ENCODE measurements around the gene FAM9A. TPM values are rescaled to one million over a fixed set of nuclear protein-coding genes. Genes with fewer than 3 reads are reported as not detected.

The FAM9A gene
- total and polyA plus RNA-seq, 9 of the 15 experiments (the other 6 are each of a cell fraction or from before 2014, with no cell fraction given), result 0.07 TPM; not detected in 8

GRCh38 chrX:8848911-8849310 is 47.7 kb upstream of the FAM9A start:
- no peak overlapping the region for H3K4me2 ChIP-seq (ENCODE audit: insufficient read depth, low read length)
- no peaks in the 10 kb centered on the region for H3K36me3 ChIP-seq (ENCODE audit: control insufficient read depth, insufficient read depth, low read length)
- H3K4me1 ChIP-seq (replicated peaks in 1 of 2; ENCODE audit: control insufficient read depth in 2 of 2, insufficient read depth in 2 of 2, low read length in 2 of 2), result no peaks in the 10 kb centered on the region
- no peaks in the 10 kb centered on the region for H3K9me3 ChIP-seq (replicated peaks; ENCODE audit: control insufficient read depth, insufficient read depth, low read depth, low read length)
- H3K27me3 ChIP-seq (ENCODE audit: control insufficient read depth in 2 of 2, insufficient read depth in 2 of 2, low read length in 2 of 2), result no peaks in the 10 kb centered on the region; a peak in 1 of 5 replicates
- intact Hi-C loops (cut with micrococcal nuclease) (no loop called here), in situ Hi-C loops (cut with MboI) (no loop called here)
- POLR2A ChIA-PET, result no interaction called here
- no peak overlapping the region for H3K4me3 ChIP-seq
- no peaks in the 10 kb centered on the region for H3K79me2 ChIP-seq (ENCODE audit: control insufficient read depth, insufficient read depth, low read length)
- no peaks in the 10 kb centered on the region for H3K9me1 ChIP-seq (ENCODE audit: control insufficient read depth, insufficient read depth, low read length)
- no TSS peak for BruUV-seq (replicated peaks)
- H3K27ac ChIP-seq (ENCODE audit: extremely low read depth, low read depth, low read length), result no peak overlapping the region
- FAIRE-seq (no peak), DNase-seq (ENCODE audit: extremely low read depth in 1 of 4, low spot score in 3 of 4) (no peak), ATAC-seq (no peak)
- H2AFZ ChIP-seq (ENCODE audit: low read depth, low read length), result no peak overlapping the region
- CTCF ChIA-PET (ENCODE audit: low intra/inter-chr PET ratio), result no interaction called here
- 0% methylated on average over 1 of the region's 3 CpGs for WGBS (ENCODE audit: insufficient coverage, low coverage, missing lambda C conversion rate)
- no peaks in the 10 kb centered on the region for H4K20me1 ChIP-seq (replicated peaks; ENCODE audit: control insufficient read depth, insufficient read depth, low read length)
- TF ChIP-seq GABPB2 (CRISPR knock-in tag; conservative IDR thresholded peaks at IDR 0.05), result no peak
- TF ChIP-seq ESRRA (IDR thresholded peaks at IDR 0.05; ENCODE audit: borderline replicate concordance, low read depth), result no peak
- TF ChIP-seq NFYB (IDR thresholded peaks at IDR 0.05; ENCODE audit: extremely low read depth, insufficient read length), result no peak
- no peak overlapping the region for H3K9ac ChIP-seq (ENCODE audit: insufficient read depth in 1 of 2, low read depth in 2 of 2, low read length in 2 of 2)

- ChIA-PET POLR2A (no interaction called here), CTCF (ENCODE audit: low intra/inter-chr PET ratio) (no interaction called here)
- H3K9ac ChIP-seq (ENCODE audit: insufficient read depth in 1 of 2, low read depth in 2 of 2, low read length in 2 of 2), result no peak overlapping the region
- no peaks in the 10 kb centered on the region for H3K4me1 ChIP-seq (replicated peaks in 1 of 2; ENCODE audit: control insufficient read depth in 2 of 2, insufficient read depth in 2 of 2, low read length in 2 of 2)
- no peaks in the 10 kb centered on the region for H3K9me1 ChIP-seq (ENCODE audit: control insufficient read depth, insufficient read depth, low read length)
- no peaks in the 10 kb centered on the region for H3K79me2 ChIP-seq (ENCODE audit: control insufficient read depth, insufficient read depth, low read length)
- FAIRE-seq (no peak), ATAC-seq (no peak), DNase-seq (ENCODE audit: extremely low read depth in 1 of 4, low spot score in 3 of 4) (no peak)
- H2AFZ ChIP-seq (ENCODE audit: low read depth, low read length), result no peak overlapping the region
- no peak for TF ChIP-seq ELF4 (CRISPR knock-in tag; IDR thresholded peaks at IDR 0.05)
- no peak for TF ChIP-seq ZKSCAN1 (IDR thresholded peaks at IDR 0.05; ENCODE audit: low read depth, low read length)
- TF ChIP-seq ETV1 (tag; conservative IDR thresholded peaks at IDR 0.05; ENCODE audit: low read depth), result no peak
- no peak for TF ChIP-seq CHD1 (IDR thresholded peaks at IDR 0.05; ENCODE audit: low read length)
- no peak for TF ChIP-seq EGR1 (conservative IDR thresholded peaks at IDR 0.05)
- no peak for TF ChIP-seq ZBTB17 (CRISPR knock-in tag; IDR thresholded peaks at IDR 0.05)
- TF ChIP-seq TCF15 (CRISPR knock-in tag; IDR thresholded peaks at IDR 0.05), result no peak
- TF ChIP-seq ZNF609 (CRISPR knock-in tag; IDR thresholded peaks at IDR 0.05; ENCODE audit: borderline replicate concordance), result no peak
- no peak for TF ChIP-seq TCF7 (IDR thresholded peaks at IDR 0.05; ENCODE audit: borderline replicate concordance)
- H3K9me3 ChIP-seq (replicated peaks; ENCODE audit: control insufficient read depth, insufficient read depth, low read depth, low read length), result no peaks in the 10 kb centered on the region
- H3K36me3 ChIP-seq (ENCODE audit: control insufficient read depth, insufficient read depth, low read length), result no peaks in the 10 kb centered on the region
- WGBS (ENCODE audit: insufficient coverage, low coverage, missing lambda C conversion rate), result 0% methylated on average over 2 of the region's 3 CpGs
- intact Hi-C loops (cut with micrococcal nuclease), result no loop called here
- H3K4me3 ChIP-seq, result no peak overlapping the region
- in situ Hi-C loops (cut with MboI), result no loop called here
- no peak overlapping the region for H3K4me2 ChIP-seq (ENCODE audit: insufficient read depth, low read length)
- H3K27ac ChIP-seq (ENCODE audit: extremely low read depth, low read depth, low read length), result no peak overlapping the region
- no peaks in the 10 kb centered on the region; a peak in 1 of 5 replicates for H3K27me3 ChIP-seq (ENCODE audit: control insufficient read depth in 2 of 2, insufficient read depth in 2 of 2, low read length in 2 of 2)
- H4K20me1 ChIP-seq (replicated peaks; ENCODE audit: control insufficient read depth, insufficient read depth, low read length), result no peaks in the 10 kb centered on the region
- no TSS peak for BruUV-seq (replicated peaks)
These were observed 47.3 kb upstream of the FAM9A start for GRCh38 chrX:8848441-8848840.

Data from K562 (cell line).